ENCODE results near the gene LRRC2.

GRCh38 chr3:46524008-46524407 is 42.1 kb downstream of the LRRC2 start:
- TF ChIP-seq CREM (IDR thresholded peaks at IDR 0.05): no peak
- no peak for TF ChIP-seq CREM (CRISPR knock-in tag; IDR thresholded peaks at IDR 0.05)
- no peak for TF ChIP-seq MYC (CRISPR knock-in tag; IDR thresholded peaks at IDR 0.05; ENCODE audit: borderline replicate concordance)
- TF ChIP-seq ZFYVE20 (CRISPR knock-in tag; IDR thresholded peaks at IDR 0.05; ENCODE audit: borderline replicate concordance, low read depth): no peak
- no peak for TF ChIP-seq BHLHE40 (IDR thresholded peaks at IDR 0.05; ENCODE audit: low read length)
- no peak for TF ChIP-seq NR2F1 (CRISPR knock-in tag; IDR thresholded peaks at IDR 0.05)
- no peak for TF ChIP-seq NR2F2 (IDR thresholded peaks at IDR 0.05; ENCODE audit: borderline replicate concordance, low read depth)
- TF ChIP-seq CTCF (CRISPR knock-in tag; IDR thresholded peaks at IDR 0.05): no peak
- TF ChIP-seq MXI1 (IDR thresholded peaks at IDR 0.05; ENCODE audit: borderline replicate concordance, low read depth, low read length): no peak
- TF ChIP-seq REL (CRISPR knock-in tag; conservative IDR thresholded peaks at IDR 0.05): no peak
- TF ChIP-seq ZSCAN21 (CRISPR knock-in tag; IDR thresholded peaks at IDR 0.05; ENCODE audit: borderline replicate concordance): no peak
- TF ChIP-seq HMG20A (CRISPR knock-in tag; IDR thresholded peaks at IDR 0.05; ENCODE audit: borderline replicate concordance): no peak
- TF ChIP-seq, protein P1, sequence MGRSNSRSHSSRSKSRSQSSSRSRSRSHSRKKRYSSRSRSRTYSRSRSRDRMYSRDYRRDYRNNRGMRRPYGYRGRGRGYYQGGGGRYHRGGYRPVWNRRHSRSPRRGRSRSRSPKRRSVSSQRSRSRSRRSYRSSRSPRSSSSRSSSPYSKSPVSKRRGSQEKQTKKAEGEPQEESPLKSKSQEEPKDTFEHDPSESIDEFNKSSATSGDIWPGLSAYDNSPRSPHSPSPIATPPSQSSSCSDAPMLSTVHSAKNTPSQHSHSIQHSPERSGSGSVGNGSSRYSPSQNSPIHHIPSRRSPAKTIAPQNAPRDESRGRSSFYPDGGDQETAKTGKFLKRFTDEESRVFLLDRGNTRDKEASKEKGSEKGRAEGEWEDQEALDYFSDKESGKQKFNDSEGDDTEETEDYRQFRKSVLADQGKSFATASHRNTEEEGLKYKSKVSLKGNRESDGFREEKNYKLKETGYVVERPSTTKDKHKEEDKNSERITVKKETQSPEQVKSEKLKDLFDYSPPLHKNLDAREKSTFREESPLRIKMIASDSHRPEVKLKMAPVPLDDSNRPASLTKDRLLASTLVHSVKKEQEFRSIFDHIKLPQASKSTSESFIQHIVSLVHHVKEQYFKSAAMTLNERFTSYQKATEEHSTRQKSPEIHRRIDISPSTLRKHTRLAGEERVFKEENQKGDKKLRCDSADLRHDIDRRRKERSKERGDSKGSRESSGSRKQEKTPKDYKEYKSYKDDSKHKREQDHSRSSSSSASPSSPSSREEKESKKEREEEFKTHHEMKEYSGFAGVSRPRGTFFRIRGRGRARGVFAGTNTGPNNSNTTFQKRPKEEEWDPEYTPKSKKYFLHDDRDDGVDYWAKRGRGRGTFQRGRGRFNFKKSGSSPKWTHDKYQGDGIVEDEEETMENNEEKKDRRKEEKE (IDR thresholded peaks at IDR 0.05): no peak
- TF ChIP-seq, protein P2, sequence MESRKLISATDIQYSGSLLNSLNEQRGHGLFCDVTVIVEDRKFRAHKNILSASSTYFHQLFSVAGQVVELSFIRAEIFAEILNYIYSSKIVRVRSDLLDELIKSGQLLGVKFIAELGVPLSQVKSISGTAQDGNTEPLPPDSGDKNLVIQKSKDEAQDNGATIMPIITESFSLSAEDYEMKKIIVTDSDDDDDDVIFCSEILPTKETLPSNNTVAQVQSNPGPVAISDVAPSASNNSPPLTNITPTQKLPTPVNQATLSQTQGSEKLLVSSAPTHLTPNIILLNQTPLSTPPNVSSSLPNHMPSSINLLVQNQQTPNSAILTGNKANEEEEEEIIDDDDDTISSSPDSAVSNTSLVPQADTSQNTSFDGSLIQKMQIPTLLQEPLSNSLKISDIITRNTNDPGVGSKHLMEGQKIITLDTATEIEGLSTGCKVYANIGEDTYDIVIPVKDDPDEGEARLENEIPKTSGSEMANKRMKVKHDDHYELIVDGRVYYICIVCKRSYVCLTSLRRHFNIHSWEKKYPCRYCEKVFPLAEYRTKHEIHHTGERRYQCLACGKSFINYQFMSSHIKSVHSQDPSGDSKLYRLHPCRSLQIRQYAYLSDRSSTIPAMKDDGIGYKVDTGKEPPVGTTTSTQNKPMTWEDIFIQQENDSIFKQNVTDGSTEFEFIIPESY (CRISPR knock-in tag; IDR thresholded peaks at IDR 0.05): no peak

All from HepG2 (cell line).